Activated naive CD8-positive, alpha-beta T cell treated with anti-CD3 and anti-CD28 coated beads for 36 hours (primary cell): ENCODE data around the gene C4orf36. TPM values are rescaled to one million over a fixed set of nuclear protein-coding genes. Genes with fewer than 3 reads are reported as not detected.

Source experiments
- DNase-seq: peaks from one replicate; pipeline ENCODE4 v3.0.0; 2021
- H3K27ac Mint-ChIP-seq: one replicate; pipeline ENCODE4 v1.8.0; 2022; ENCODE audit warnings: mild to moderate bottlenecking, moderate library complexity, mixed read lengths
- H3K27me3 Mint-ChIP-seq: one replicate; pipeline ENCODE4 v1.8.0; 2022; ENCODE audit warnings: mild to moderate bottlenecking, mixed read lengths
- H3K36me3 Mint-ChIP-seq: one replicate; pipeline ENCODE4 v1.8.0; 2021; ENCODE audit warnings: mild to moderate bottlenecking, mixed read lengths
- H3K4me1 Mint-ChIP-seq: one replicate; pipeline ENCODE4 v1.8.0; 2021; ENCODE audit warnings: mixed read lengths
- H3K4me3 Mint-ChIP-seq: one replicate; pipeline ENCODE4 v1.8.0; 2022; ENCODE audit warnings: mild to moderate bottlenecking, moderate library complexity, mixed read lengths
- H3K9me3 Mint-ChIP-seq: one replicate; pipeline ENCODE4 v1.8.0; 2022; ENCODE audit warnings: mixed read lengths
- total RNA-seq, 2 experiments: library from RNA; stranded (reverse); gene quantifications; one replicate each; pipeline ENCODE4 v1.2.3, GENCODE V29; 2021

C4orf36 gene
- total RNA-seq, 2 experiments from 2014 or later, result not detected

DNA sequence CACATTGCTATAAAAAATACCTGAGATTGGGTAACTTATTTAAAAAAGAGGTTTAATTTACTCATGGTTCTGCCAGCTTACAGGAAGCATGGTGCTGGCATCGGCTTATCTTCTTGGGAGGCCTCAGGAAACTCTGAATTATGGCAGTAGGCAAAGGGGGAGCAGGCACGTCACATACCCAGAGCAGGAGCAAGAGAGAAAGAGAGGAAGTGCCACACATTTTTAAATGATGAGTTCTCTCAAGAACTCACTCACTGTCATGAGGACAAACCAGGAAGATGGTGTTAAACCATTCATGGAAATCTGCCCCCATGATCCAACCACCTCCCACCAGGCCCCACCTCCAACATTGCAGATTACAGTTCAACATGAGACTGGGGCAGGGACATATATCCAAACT is 32.6 kb upstream of the C4orf36 start:
- DNase-seq, result no peak
- H3K4me3 Mint-ChIP-seq, result no peak overlapping the region
- H3K36me3 Mint-ChIP-seq, result peaks cover 4% of the 10 kb centered on the region
- peaks cover 18% of the 10 kb centered on the region for H3K4me1 Mint-ChIP-seq
- H3K27ac Mint-ChIP-seq, result no peak overlapping the region
- no peaks in the 10 kb centered on the region for H3K27me3 Mint-ChIP-seq
- H3K9me3 Mint-ChIP-seq, result no peaks in the 10 kb centered on the region

GRCh38 chr4:86921608-86922252 is 29.5 kb upstream of the C4orf36 start:
- Mint-ChIP-seq H3K4me3 (no peak overlapping the region), H3K4me1 (peaks cover 3% of the 10 kb centered on the region), H3K27ac (no peak overlapping the region), H3K36me3 (no peaks in the 10 kb centered on the region), H3K9me3 (no peaks in the 10 kb centered on the region), H3K27me3 (no peaks in the 10 kb centered on the region)
- no peak for DNase-seq

DNA sequence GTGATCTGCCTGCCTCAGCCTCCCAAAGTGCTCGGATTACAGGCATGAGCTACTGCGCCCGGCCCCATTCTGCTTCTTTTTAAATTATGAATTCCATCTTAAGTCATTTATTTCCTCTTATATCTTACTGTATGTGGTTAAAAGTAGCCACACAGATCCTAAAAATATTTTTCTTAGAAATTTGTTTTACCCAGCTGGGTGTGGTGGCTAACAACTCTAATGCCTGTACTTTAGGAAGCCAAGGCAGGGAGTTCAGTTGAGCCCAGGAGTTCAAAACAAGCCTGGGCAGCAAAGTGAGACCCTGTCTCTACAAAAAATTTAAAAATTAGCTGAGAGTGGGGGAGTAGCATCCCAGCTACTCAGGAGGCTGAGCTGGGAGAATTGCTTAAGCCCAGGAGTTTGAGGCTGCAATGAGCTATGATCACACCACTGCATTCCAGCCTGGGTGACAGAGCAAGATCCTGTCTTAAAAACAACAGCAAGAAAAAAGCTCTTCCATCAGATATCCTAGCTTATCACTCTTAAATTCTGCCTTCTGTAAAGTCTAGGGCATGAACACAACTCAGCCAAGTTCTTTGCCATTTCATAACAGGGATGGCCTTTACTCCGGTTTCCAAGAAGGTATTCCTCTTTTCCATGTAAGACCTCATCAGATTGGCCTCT is 27.5 kb upstream of the C4orf36 start:
- Mint-ChIP-seq H3K4me3 (no peak overlapping the region), H3K27me3 (no peaks in the 10 kb centered on the region), H3K4me1 (peaks cover 3% of the 10 kb centered on the region), H3K9me3 (no peaks in the 10 kb centered on the region), H3K36me3 (no peaks in the 10 kb centered on the region), H3K27ac (no peak overlapping the region)
- DNase-seq, result no peak

- no peak for DNase-seq
- no peak overlapping the region for H3K27ac Mint-ChIP-seq
- no peaks in the 10 kb centered on the region for H3K36me3 Mint-ChIP-seq
- no peaks in the 10 kb centered on the region for H3K27me3 Mint-ChIP-seq
- H3K4me3 Mint-ChIP-seq, result no peak overlapping the region
- no peaks in the 10 kb centered on the region for H3K9me3 Mint-ChIP-seq
- H3K4me1 Mint-ChIP-seq, result peaks cover 3% of the 10 kb centered on the region
These were observed 26.4 kb upstream of the C4orf36 start for GRCh38 chr4:86918539-86919072.

- Mint-ChIP-seq H3K9me3 (no peaks in the 10 kb centered on the region), H3K4me1 (peaks cover 3% of the 10 kb centered on the region), H3K27ac (no peak overlapping the region), H3K27me3 (no peaks in the 10 kb centered on the region), H3K4me3 (no peak overlapping the region), H3K36me3 (no peaks in the 10 kb centered on the region)
- no peak for DNase-seq
These were observed 25.2 kb upstream of the C4orf36 start for GRCh38 chr4:86917212-86918039.

- H3K4me1 Mint-ChIP-seq, result peaks cover 6% of the 10 kb centered on the region
- no peak for DNase-seq
- H3K4me3 Mint-ChIP-seq, result no peak overlapping the region
- no peaks in the 10 kb centered on the region for H3K9me3 Mint-ChIP-seq
- H3K27ac Mint-ChIP-seq, result no peak overlapping the region
- no peaks in the 10 kb centered on the region for H3K36me3 Mint-ChIP-seq
- no peaks in the 10 kb centered on the region for H3K27me3 Mint-ChIP-seq
These were observed 24.2 kb upstream of the C4orf36 start for GRCh38 chr4:86916392-86916791.

GRCh38 chr4:86910820-86911684 is 18.8 kb upstream of the C4orf36 start:
- Mint-ChIP-seq H3K4me3 (no peak overlapping the region), H3K4me1 (peaks cover 21% of the 10 kb centered on the region), H3K27ac (no peak overlapping the region), H3K36me3 (no peaks in the 10 kb centered on the region), H3K9me3 (no peaks in the 10 kb centered on the region), H3K27me3 (no peaks in the 10 kb centered on the region)
- no peak for DNase-seq

GRCh38 chr4:86910369-86910768 is 18.1 kb upstream of the C4orf36 start:
- Mint-ChIP-seq H3K4me1 (peaks cover 21% of the 10 kb centered on the region), H3K27ac (no peak overlapping the region)

DNA sequence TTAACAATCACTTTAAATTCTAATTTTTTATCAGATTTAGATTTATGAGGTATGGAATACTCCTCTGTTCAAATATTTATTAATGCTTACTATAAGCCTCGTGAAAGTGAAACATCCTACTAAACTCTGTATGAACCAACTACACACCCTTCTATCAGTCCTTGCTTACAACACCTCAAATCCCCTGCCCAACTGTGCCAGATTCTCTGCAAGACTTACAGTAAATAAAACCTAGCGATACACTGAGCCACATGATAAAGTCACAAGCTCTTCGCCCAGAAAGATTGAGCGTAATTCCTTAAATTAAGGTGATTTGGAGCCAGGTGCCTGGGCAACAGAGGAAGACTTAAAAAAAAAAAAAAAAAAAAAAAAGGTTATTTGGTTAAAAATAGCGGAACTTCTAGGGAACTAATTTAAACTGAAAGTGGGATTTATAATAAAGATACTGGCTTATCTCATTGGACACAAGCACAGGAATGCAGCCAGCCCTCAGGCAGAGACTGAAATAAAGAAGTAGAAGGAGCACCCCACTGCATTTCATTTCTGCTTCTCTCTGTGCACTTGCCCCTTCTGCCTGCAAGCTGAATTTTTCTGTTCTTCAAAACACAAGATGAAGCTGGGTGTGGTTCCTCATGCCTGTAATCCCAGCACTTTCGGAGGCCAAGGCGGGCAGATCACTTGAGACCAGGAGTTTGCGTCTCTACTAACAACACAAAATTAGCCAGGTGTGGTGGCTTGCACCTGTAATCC is 17.5 kb upstream of the C4orf36 start:
- H3K27me3 Mint-ChIP-seq, result no peaks in the 10 kb centered on the region
- no peak overlapping the region for H3K27ac Mint-ChIP-seq
- DNase-seq, result no peak
- H3K36me3 Mint-ChIP-seq, result no peaks in the 10 kb centered on the region
- H3K9me3 Mint-ChIP-seq, result no peaks in the 10 kb centered on the region
- no peak overlapping the region for H3K4me3 Mint-ChIP-seq
- H3K4me1 Mint-ChIP-seq, result peaks cover 21% of the 10 kb centered on the region

More at GRCh38 chr4:86910369-86910768, 18.1 kb upstream of the C4orf36 start:
- DNase-seq, result no peak
- H3K27me3 Mint-ChIP-seq, result no peaks in the 10 kb centered on the region
- no peaks in the 10 kb centered on the region for H3K9me3 Mint-ChIP-seq
- no peaks in the 10 kb centered on the region for H3K36me3 Mint-ChIP-seq
- no peak overlapping the region for H3K4me3 Mint-ChIP-seq

GRCh38 chr4:86908251-86908657 is 16.0 kb upstream of the C4orf36 start:
- Mint-ChIP-seq H3K4me3 (no peak overlapping the region), H3K9me3 (no peaks in the 10 kb centered on the region)

DNA sequence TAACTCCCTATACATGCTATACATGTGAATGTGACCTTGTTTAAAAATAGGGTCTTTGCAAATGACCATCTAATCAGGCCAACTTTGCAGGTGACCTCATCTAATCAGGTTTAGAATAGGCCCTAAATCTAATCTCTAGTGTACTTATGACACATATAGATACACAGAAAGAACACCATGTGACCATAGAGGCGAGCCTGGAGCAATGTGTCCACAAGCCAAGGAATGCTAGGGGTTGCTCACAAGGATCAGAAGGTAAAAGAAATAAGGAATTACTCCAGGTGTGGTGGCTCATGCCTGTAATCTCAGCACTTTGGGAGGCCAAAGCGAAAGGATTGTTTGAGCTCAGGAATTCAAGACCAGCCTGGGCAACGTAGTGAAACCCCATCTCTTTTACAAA is 9.6 kb upstream of the C4orf36 start:
- DNase-seq, result no peak
- Mint-ChIP-seq H3K36me3 (no peaks in the 10 kb centered on the region), H3K4me1 (no peaks in the 10 kb centered on the region), H3K27ac (no peak overlapping the region), H3K4me3 (no peak overlapping the region), H3K9me3 (no peaks in the 10 kb centered on the region), H3K27me3 (peaks cover 12% of the 10 kb centered on the region)

More at GRCh38 chr4:86908251-86908657, 16.0 kb upstream of the C4orf36 start:
- Mint-ChIP-seq H3K36me3 (no peaks in the 10 kb centered on the region), H3K4me1 (peaks cover 21% of the 10 kb centered on the region), H3K27me3 (peaks cover 9% of the 10 kb centered on the region), H3K27ac (no peak overlapping the region)
- no peak for DNase-seq

DNA sequence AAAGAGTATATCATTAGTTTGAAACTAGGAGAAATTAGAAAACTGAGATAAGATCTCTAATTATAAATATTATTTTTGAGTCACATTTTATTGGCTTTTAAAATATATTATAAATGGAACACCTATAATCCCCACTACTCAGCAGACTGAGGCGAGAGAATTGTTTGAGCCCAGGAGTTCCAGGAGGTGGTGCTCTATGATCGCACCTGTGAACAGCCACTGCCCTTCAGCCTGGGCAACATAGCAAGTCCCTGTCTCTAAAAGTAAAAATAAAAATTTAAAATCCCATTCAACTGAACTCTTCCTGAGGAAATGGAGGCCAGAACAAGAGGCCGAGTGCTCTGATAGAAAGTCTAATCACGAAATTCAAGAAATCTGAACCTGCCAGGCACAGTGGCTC is 6.3 kb upstream of the C4orf36 start:
- DNase-seq, result no peak
- H3K36me3 Mint-ChIP-seq, result no peaks in the 10 kb centered on the region
- H3K4me1 Mint-ChIP-seq, result no peaks in the 10 kb centered on the region
- peaks cover 8% of the 10 kb centered on the region for H3K27me3 Mint-ChIP-seq
- no peak overlapping the region for H3K4me3 Mint-ChIP-seq
- no peak overlapping the region for H3K27ac Mint-ChIP-seq
- H3K9me3 Mint-ChIP-seq, result no peaks in the 10 kb centered on the region

DNA sequence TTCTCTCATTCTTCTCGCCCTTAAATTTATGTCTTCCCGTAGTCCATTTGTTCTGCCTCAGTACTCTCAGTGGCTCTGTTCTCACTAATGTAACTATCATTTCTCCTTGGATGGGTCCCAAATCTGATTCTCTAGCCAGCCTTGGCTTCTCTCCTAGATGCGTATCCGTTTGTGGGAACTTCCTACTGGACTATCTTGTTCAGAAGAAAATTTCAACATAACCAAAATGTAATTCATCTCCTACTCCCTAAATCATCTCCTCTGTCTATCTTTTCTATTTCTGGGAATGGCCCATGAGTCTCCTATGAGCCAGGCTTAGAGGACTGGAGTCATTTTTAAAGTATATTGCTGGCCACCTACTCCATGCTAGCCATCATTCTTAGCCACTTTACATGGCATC is 4.4 kb upstream of the C4orf36 start:
- Mint-ChIP-seq H3K27me3 (peaks cover 15% of the 10 kb centered on the region), H3K9me3 (no peaks in the 10 kb centered on the region), H3K36me3 (no peaks in the 10 kb centered on the region), H3K4me1 (peaks cover 2% of the 10 kb centered on the region), H3K27ac (no peak overlapping the region), H3K4me3 (no peak overlapping the region)
- no peak for DNase-seq
